IMR-90 (cell line): ENCODE measurements around the gene NOP9. TPM values are rescaled to one million over a fixed set of nuclear protein-coding genes. Genes with fewer than 3 reads are reported as not detected.

Experiments
- ATAC-seq: fragments of 200-7000 bp; cut with Tn5 transposase; 2 replicates; pipeline ENCODE4 v1.9.1; 2020; ENCODE audit warnings: low read depth, mild to moderate bottlenecking, moderate library complexity
- BruUV-seq: library from RNA; stranded (reverse); fragments of 400-500 nt; replicated peaks from 2 replicates; lab custom pipeline; 2021; lab: Mats Ljungman, UMichigan
- CTCF ChIA-PET: fragments of 300-600 bp; formaldehyde crosslinking; extraction: SDS; loops from one replicate; lab custom pipeline; 2021; ENCODE audit warnings: antibody characterized with exemption; lab: Yijun Ruan, JAX
- POLR2A ChIA-PET: fragments of 300-600 bp; sonication (Branson Sonifier 250); formaldehyde crosslinking; loops from one replicate; lab custom pipeline; 2022; ENCODE audit warnings: antibody characterized with exemption; ENCODE audit not compliant: unreplicated experiment; lab: Charles Lee
- DNase-seq: peaks from one replicate; pipeline ENCODE4 v3.0.0; 2013
- H2AFZ ChIP-seq: replicated peaks from 2 replicates; pipeline ENCODE3; 2013; ENCODE audit warnings: low read length, mild to moderate bottlenecking; ENCODE audit not compliant: poor library complexity
- H2AK5ac ChIP-seq: 2 replicates; pipeline ENCODE4 v1.6.1; 2013; ENCODE audit warnings: low read depth, low read length, inconsistent platforms
- H2AK9ac ChIP-seq: replicated peaks from 2 replicates; pipeline ENCODE3; 2013; ENCODE audit warnings: mild to moderate bottlenecking, low read depth, low read length, moderate library complexity; ENCODE audit not compliant: poor library complexity
- H2BK120ac ChIP-seq: 2 replicates; pipeline ENCODE4 v1.6.1; 2013; ENCODE audit warnings: low read depth, low read length, inconsistent platforms
- H2BK15ac ChIP-seq: 3 replicates; pipeline ENCODE4 v1.6.1; 2013; ENCODE audit warnings: low read depth, low read length, inconsistent platforms
- H2BK20ac ChIP-seq: 2 replicates; pipeline ENCODE4 v1.6.1; 2013; ENCODE audit warnings: low read depth, mild to moderate bottlenecking, inconsistent platforms, low read length, moderate library complexity
- H2BK5ac ChIP-seq: 2 replicates; pipeline ENCODE4 v1.6.1; 2013; ENCODE audit warnings: mild to moderate bottlenecking, low read depth, low read length, inconsistent platforms; ENCODE audit not compliant: poor library complexity, severe bottlenecking
- H3K14ac ChIP-seq: replicated peaks from 2 replicates; pipeline ENCODE4 v1.6.1; 2013; ENCODE audit warnings: low read depth, low read length, inconsistent platforms
- H3K18ac ChIP-seq: 2 replicates; pipeline ENCODE4 v1.6.1; 2013; ENCODE audit warnings: low read depth, low read length, control low read depth
- H3K23ac ChIP-seq: 2 replicates; pipeline ENCODE4 v1.6.1; 2013; ENCODE audit warnings: low read depth, low read length, inconsistent platforms
- H3K27ac ChIP-seq: 2 replicates; pipeline ENCODE4 v1.5.1; 2013; ENCODE audit warnings: mild to moderate bottlenecking, control low read depth, low read length; ENCODE audit not compliant: insufficient read depth
- H3K27me3 ChIP-seq: 2 replicates; pipeline ENCODE4 v1.6.1; 2013; ENCODE audit warnings: low read length; ENCODE audit not compliant: control insufficient read depth, insufficient read depth
- H3K36me3 ChIP-seq: 2 replicates; pipeline ENCODE4 v1.6.1; 2013; ENCODE audit warnings: low read length, mixed read lengths; ENCODE audit not compliant: control insufficient read depth, insufficient read depth
- H3K4ac ChIP-seq: 2 replicates; pipeline ENCODE4 v1.6.1; 2013; ENCODE audit warnings: low read depth, low read length, inconsistent platforms
- H3K4me1 ChIP-seq: 2 replicates; pipeline ENCODE4 v1.6.1; 2013; ENCODE audit warnings: low read length, mixed read lengths; ENCODE audit not compliant: control insufficient read depth, insufficient read depth
- H3K4me2 ChIP-seq: 2 replicates; pipeline ENCODE4 v1.6.1; 2013; ENCODE audit warnings: low read depth, mild to moderate bottlenecking, control low read depth, low read length, moderate library complexity
- H3K4me3 ChIP-seq: 2 replicates; pipeline ENCODE4 v1.5.1; 2013; ENCODE audit warnings: low read depth, mild to moderate bottlenecking, control low read depth, low read length, moderate library complexity; ENCODE audit not compliant: insufficient read depth
- H3K56ac ChIP-seq: 2 replicates; pipeline ENCODE4 v1.6.1; 2013; ENCODE audit warnings: low read length, inconsistent platforms; ENCODE audit not compliant: insufficient read depth; ENCODE audit errors: extremely low read depth
- H3K79me1 ChIP-seq, 2 experiments: 2 replicates each; pipeline ENCODE4 v1.6.1; 2013; ENCODE audit warnings: low read length in 2 of 2, inconsistent platforms in 1 of 2, low read depth in 1 of 2
- H3K9ac ChIP-seq: 2 replicates; pipeline ENCODE4 v1.6.1; 2013; ENCODE audit warnings: low read depth, low read length, control low read depth
- H3K9me1 ChIP-seq: 2 replicates; pipeline ENCODE4 v1.6.1; 2013; ENCODE audit warnings: low read length, inconsistent platforms; ENCODE audit not compliant: insufficient read depth
- H3K9me3 ChIP-seq: 2 replicates; pipeline ENCODE4 v1.6.1; 2013; ENCODE audit warnings: low read length; ENCODE audit not compliant: control insufficient read depth, insufficient read depth
- H4K20me1 ChIP-seq: 2 replicates; pipeline ENCODE4 v1.6.1; 2013; ENCODE audit warnings: low read length, inconsistent platforms; ENCODE audit not compliant: insufficient read depth
- H4K5ac ChIP-seq: 2 replicates; pipeline ENCODE4 v1.6.1; 2013; ENCODE audit warnings: mild to moderate bottlenecking, low read depth, low read length, control low read depth
- H4K8ac ChIP-seq, 2 experiments: 2 replicates each; pipeline ENCODE4 v1.6.1; 2013; ENCODE audit warnings: low read depth in 2 of 2, low read length in 2 of 2, control low read depth in 1 of 2, inconsistent platforms in 1 of 2
- H4K91ac ChIP-seq: 2 replicates; pipeline ENCODE4 v1.6.1; 2013; ENCODE audit warnings: low read depth, low read length, inconsistent platforms; ENCODE audit not compliant: insufficient read depth
- CEBPB ChIP-seq: IDR thresholded peaks from 2 replicates; pipeline ENCODE4 v1.6.1; 2012; ENCODE audit warnings: low read depth, low read length, improper control_type of control experiment
- CTCF ChIP-seq: conservative IDR thresholded peaks from 2 replicates; pipeline ENCODE4 v1.5.1; 2012; ENCODE audit warnings: mild to moderate bottlenecking, low read depth, low read length, improper control_type of control experiment
- MAFK ChIP-seq: IDR thresholded peaks from 2 replicates; pipeline ENCODE4 v1.6.1; 2012; ENCODE audit warnings: low read depth, low read length, improper control_type of control experiment
- RAD21 ChIP-seq: IDR thresholded peaks from 2 replicates; pipeline ENCODE4 v1.6.1; 2012; ENCODE audit warnings: low read length, improper control_type of control experiment
- SMC3 ChIP-seq: fragments of 150-350 bp; IDR thresholded peaks from 2 replicates; pipeline ENCODE4 v1.6.1; 2016; ENCODE audit warnings: low read depth, mild to moderate bottlenecking, antibody characterized with exemption, low read length, moderate library complexity
- WGBS, 2 experiments: methylation state at CpG; one replicate each; pipeline versions ENCODE4 v1.1.5 to v1.1.7; 2013; ENCODE audit warnings: missing lambda C conversion rate in 2 of 2; ENCODE audit not compliant: insufficient read length in 1 of 2; ENCODE audit errors: extremely low coverage in 2 of 2; 5-methylcytosine and 5-hydroxymethylcytosine counted together
- dilution Hi-C: fragments of 300-500 bp; cut with HindIII; formaldehyde crosslinking; loops from one replicate; pipeline ENCODE4 v1.14.3; 2018; ENCODE audit warnings: low sequenced_read_pairs; ENCODE audit not compliant: unreplicated experiment
- in situ Hi-C: fragments of 300-500 bp; cut with MboI; formaldehyde crosslinking; loops from 3 replicates; pipeline ENCODE4 v1.14.3; 2019; ENCODE audit warnings: low sequenced_read_pairs, inconsistent platforms, mixed read lengths
- intact Hi-C: fragments of 100-400 bp; cut with micrococcal nuclease; formaldehyde crosslinking; loops from 2 replicates; pipeline ENCODE4 v1.10.0; 2022
- polyA plus RNA-seq, 3 experiments: library from polyadenylated mRNA; depleted of rRNA; stranded (reverse); fragments of >200 nt; gene quantifications; 2 replicates each; pipeline ENCODE4 v1.2.3, GENCODE V29; 2012; ENCODE audit warnings: low replicate concordance in 1 of 3
- total RNA-seq: library from RNA; depleted of rRNA; stranded (reverse); fragments of >200 nt; gene quantifications from 2 replicates; pipeline ENCODE4 v1.2.3, GENCODE V29; 2012

The NOP9 gene
- total and polyA plus RNA-seq, 2 of the 4 experiments (the other 2 are of a cell fraction) = 11.8 to 25.8 TPM

GRCh38 chr14:24332268-24332993 is 32.8 kb downstream of the NOP9 start:
- H3K56ac ChIP-seq = no peak overlapping the region
- H3K4me2 ChIP-seq = peak overlapping the region; percentile 63; the same call in 1 of the 2 replicates
- no peak overlapping the region for H2BK15ac ChIP-seq
- CTCF ChIA-PET = interaction anchor here (0.6 to 5.6 kb wide), 13 partner anchors 10 to 110 kb away, joined by 3 to 63 read pairs (median 8); partner anchors contain the start of genes CBLN3 and KHNYN
- no peak overlapping the region for H3K9ac ChIP-seq
- POLR2A ChIA-PET = no interaction called here
- H4K5ac ChIP-seq = no peak overlapping the region
- no peak overlapping the region for H2BK20ac ChIP-seq
- no peak overlapping the region for H3K18ac ChIP-seq
- DNase-seq (peak; percentile 52), ATAC-seq (peak; percentile 79)
- no peak overlapping the region for H3K23ac ChIP-seq
- WGBS, 2 experiments = 11% methylated on average over 46 of the region's 56 CpGs; no CpG with 5 or more reads in 1 of the 2 experiments
- H3K27me3 ChIP-seq = peaks cover 43% of the 10 kb centered on the region
- H3K36me3 ChIP-seq = no peaks in the 10 kb centered on the region
- no peak overlapping the region for H2AK5ac ChIP-seq
- H3K79me1 ChIP-seq = no peaks in the 10 kb centered on the region
- no peak overlapping the region for H2BK120ac ChIP-seq
- no peaks in the 10 kb centered on the region for H3K9me3 ChIP-seq
- dilution Hi-C loops = no loop called here
- no peaks in the 10 kb centered on the region for H4K20me1 ChIP-seq
- no peak overlapping the region for H4K91ac ChIP-seq
- in situ Hi-C loops = loop anchor here (5.0 kb wide), 1 partner anchor 105 kb away; no protein-coding TSS in a partner anchor
- H2AK9ac ChIP-seq = peak overlapping the region; percentile 81
- H3K4me1 ChIP-seq = peaks cover 3% of the 10 kb centered on the region; the same call in 1 of the 2 replicates
- no TSS peak for BruUV-seq
- H3K4ac ChIP-seq = no peak overlapping the region
- no peak overlapping the region for H3K14ac ChIP-seq
- H3K27ac ChIP-seq = no peak overlapping the region
- peak; percentile 93 for TF ChIP-seq CEBPB
- no peak for TF ChIP-seq MAFK
- peak; percentile 53 for TF ChIP-seq SMC3
- peak; percentile 64 for TF ChIP-seq CTCF
- TF ChIP-seq RAD21 = peak; percentile 52
- H3K4me3 ChIP-seq = no peak overlapping the region
- intact Hi-C loops = no loop called here
- H2AFZ ChIP-seq = peak overlapping the region; percentile 91
- H2BK5ac ChIP-seq = no peak overlapping the region
- no peaks in the 10 kb centered on the region; the same call in 1 of the 2 replicates for H3K9me1 ChIP-seq
- no peak overlapping the region for H4K8ac ChIP-seq
